OCI-LY3 (cell line): ENCODE results near the gene INAFM1.

Experiments
- H2AFZ ChIP-seq: fragments of 200-600, 300-600 bp; shearing (Covaris generic); 2 replicates; pipeline ENCODE4 v1.6.0; 2014; ENCODE audit warnings: antibody characterized with exemption, low read depth, low read length
- H3K27ac ChIP-seq: fragments of 200-600, 300-600 bp; sonication (generic); 2 replicates; pipeline ENCODE4 v1.5.1; 2014; ENCODE audit warnings: mild to moderate bottlenecking, low read length, moderate library complexity, mixed read lengths
- H3K27me3 ChIP-seq: fragments of 200-600, 300-600 bp; sonication (generic); 2 replicates; pipeline ENCODE4 v1.6.1; 2014; ENCODE audit warnings: low read depth, low read length, mixed read lengths
- H3K36me3 ChIP-seq: fragments of 200-600, 300-600 bp; sonication (generic); replicated peaks from 2 replicates; pipeline ENCODE3; 2014; ENCODE audit warnings: low read depth, low read length, mixed read lengths
- H3K4me1 ChIP-seq: fragments of 300-600, 200-600 bp; sonication (generic); 2 replicates; pipeline ENCODE4 v1.6.1; 2014; ENCODE audit warnings: low read length, mixed read lengths
- H3K4me2 ChIP-seq: fragments of 200-600, 300-600 bp; sonication (generic); 2 replicates; pipeline ENCODE4 v1.6.1; 2014; ENCODE audit warnings: low read length, mixed read lengths
- H3K4me3 ChIP-seq: fragments of 300-600, 200-600 bp; sonication (generic); 2 replicates; pipeline ENCODE4 v1.5.1; 2014; ENCODE audit warnings: antibody characterized with exemption, mild to moderate bottlenecking, low read length, moderate library complexity
- H3K79me2 ChIP-seq: fragments of 300-600, 200-600 bp; shearing (Covaris generic); 2 replicates; pipeline ENCODE4 v1.6.1; 2014; ENCODE audit warnings: mild to moderate bottlenecking, low read length, mixed read lengths
- H3K9ac ChIP-seq: fragments of 300-600, 200-600 bp; shearing (Covaris generic); 2 replicates; pipeline ENCODE4 v1.6.0; 2014; ENCODE audit warnings: mild to moderate bottlenecking, low read length, moderate library complexity
- H3K9me3 ChIP-seq: fragments of 200-600, 300-600 bp; shearing (Covaris generic); 2 replicates; pipeline ENCODE4 v1.6.1; 2014; ENCODE audit warnings: low read length, mixed read lengths; ENCODE audit not compliant: insufficient read depth
- H4K20me1 ChIP-seq: fragments of 200-600, 300-600 bp; sonication (generic); 2 replicates; pipeline ENCODE4 v1.6.1; 2016; ENCODE audit warnings: low read length, mixed read lengths; ENCODE audit not compliant: insufficient read depth
- CTCF ChIP-seq: fragments of 200-600, 300-600 bp; sonication (generic); IDR thresholded peaks from 2 replicates; pipeline ENCODE4 v1.5.1; 2014; ENCODE audit warnings: antibody characterized with exemption, low read length, low read depth
- EZH2phosphoT487 ChIP-seq: fragments of 200-600 bp; shearing (Covaris generic); IDR thresholded peaks from 2 replicates; pipeline ENCODE4 v1.6.1; 2018; ENCODE audit warnings: antibody characterized with exemption, mixed run types, low read depth

The INAFM1 gene

GRCh38 chr19:47264629-47265028, 10.1 kb upstream of the INAFM1 start:
- H3K9me3 ChIP-seq, result no peaks in the 10 kb centered on the region
- no peak for TF ChIP-seq CTCF
- no peak for TF ChIP-seq EZH2phosphoT487
- no peaks in the 10 kb centered on the region for H3K79me2 ChIP-seq
- H3K4me1 ChIP-seq, result no peaks in the 10 kb centered on the region
- no peak overlapping the region for H3K9ac ChIP-seq
- H2AFZ ChIP-seq, result no peak overlapping the region
- no peak overlapping the region for H3K4me2 ChIP-seq
- peaks cover 23% of the 10 kb centered on the region for H3K36me3 ChIP-seq
- H3K4me3 ChIP-seq, result no peak overlapping the region
- no peak overlapping the region for H3K27ac ChIP-seq
- H3K27me3 ChIP-seq, result no peaks in the 10 kb centered on the region
- no peaks in the 10 kb centered on the region for H4K20me1 ChIP-seq

- H3K9me3 ChIP-seq, result no peaks in the 10 kb centered on the region
- no peak overlapping the region for H3K4me2 ChIP-seq
- H3K27ac ChIP-seq, result no peak overlapping the region
- H2AFZ ChIP-seq, result no peak overlapping the region
- TF ChIP-seq CTCF (no peak), EZH2phosphoT487 (no peak)
- peaks cover 17% of the 10 kb centered on the region for H3K36me3 ChIP-seq
- H4K20me1 ChIP-seq, result no peaks in the 10 kb centered on the region
- no peaks in the 10 kb centered on the region for H3K27me3 ChIP-seq
- no peaks in the 10 kb centered on the region for H3K79me2 ChIP-seq
- H3K4me1 ChIP-seq, result no peaks in the 10 kb centered on the region
- no peak overlapping the region for H3K9ac ChIP-seq
- H3K4me3 ChIP-seq, result no peak overlapping the region
Observed at GRCh38 chr19:47266401-47266941, 8.2 kb upstream of the INAFM1 start.

GRCh38 chr19:47267350-47267759, 7.3 kb upstream of the INAFM1 start:
- H3K4me2 ChIP-seq, result no peak overlapping the region
- no peaks in the 10 kb centered on the region for H3K4me1 ChIP-seq
- H3K27ac ChIP-seq, result no peak overlapping the region
- H3K4me3 ChIP-seq, result no peak overlapping the region
- H2AFZ ChIP-seq, result no peak overlapping the region
- H3K79me2 ChIP-seq, result no peaks in the 10 kb centered on the region
- H3K27me3 ChIP-seq, result no peaks in the 10 kb centered on the region
- H3K9ac ChIP-seq, result no peak overlapping the region
- H4K20me1 ChIP-seq, result no peaks in the 10 kb centered on the region
- no peaks in the 10 kb centered on the region for H3K9me3 ChIP-seq
- H3K36me3 ChIP-seq, result peaks cover 14% of the 10 kb centered on the region
- TF ChIP-seq CTCF (no peak), EZH2phosphoT487 (no peak)

GRCh38 chr19:47268028-47268427, 6.7 kb upstream of the INAFM1 start:
- Histone ChIP-seq H4K20me1 (no peaks in the 10 kb centered on the region), H3K4me2 (no peak overlapping the region), H3K9ac (no peak overlapping the region), H3K4me3 (no peak overlapping the region), H3K79me2 (no peaks in the 10 kb centered on the region), H3K27me3 (no peaks in the 10 kb centered on the region), H3K27ac (no peak overlapping the region), H3K4me1 (peaks cover 6% of the 10 kb centered on the region), H3K36me3 (peaks cover 11% of the 10 kb centered on the region), H3K9me3 (no peaks in the 10 kb centered on the region), H2AFZ (no peak overlapping the region)
- TF ChIP-seq CTCF, result no peak
- no peak for TF ChIP-seq EZH2phosphoT487
